Endodermal cell (in vitro differentiated cells): ENCODE measurements around the gene IFT88. TPM values are rescaled to one million over a fixed set of nuclear protein-coding genes. Genes with fewer than 3 reads are reported as not detected.

ENCODE experiments used
- DNase-seq: peaks from one replicate; pipeline ENCODE4 v3.0.0-alpha.2; 2017
- H3K27ac ChIP-seq: 2 replicates; pipeline ENCODE4 v1.5.1; 2013; ENCODE audit warnings: mild to moderate bottlenecking, low read depth, low read length, moderate library complexity
- H3K27me3 ChIP-seq: 2 replicates; pipeline ENCODE4 v1.6.1; 2013; ENCODE audit warnings: mild to moderate bottlenecking, low read length, moderate library complexity; ENCODE audit not compliant: insufficient read depth, control insufficient read depth, poor library complexity, severe bottlenecking
- H3K36me3 ChIP-seq: 2 replicates; pipeline ENCODE4 v1.7.0; 2013; ENCODE audit warnings: mild to moderate bottlenecking, low read length, moderate library complexity; ENCODE audit not compliant: control insufficient read depth, insufficient read depth
- H3K4me1 ChIP-seq: one replicate; pipeline ENCODE4 v1.7.0; 2013; ENCODE audit warnings: low read length; ENCODE audit not compliant: control insufficient read depth, insufficient read depth
- H3K4me3 ChIP-seq: 2 replicates; pipeline ENCODE4 v1.5.1; 2013; ENCODE audit warnings: mild to moderate bottlenecking, low read length, moderate library complexity
- H3K9ac ChIP-seq: 2 replicates; pipeline ENCODE4 v1.6.1; 2013; ENCODE audit warnings: mild to moderate bottlenecking, low read length, moderate library complexity; ENCODE audit not compliant: poor library complexity, severe bottlenecking; ENCODE audit errors: extremely low read depth
- H3K9me3 ChIP-seq: 2 replicates; pipeline ENCODE4 v1.6.1; 2013; ENCODE audit warnings: mild to moderate bottlenecking, low read length, moderate library complexity; ENCODE audit not compliant: control insufficient read depth
- H3K27ac Mint-ChIP-seq: 2 replicates; pipeline ENCODE4 v1.8.0; 2020; ENCODE audit warnings: mixed read lengths
- H3K27me3 Mint-ChIP-seq: 2 replicates; pipeline ENCODE4 v1.8.0; 2021; ENCODE audit warnings: mild to moderate bottlenecking, mixed read lengths; ENCODE audit not compliant: insufficient read depth
- H3K36me3 Mint-ChIP-seq: 2 replicates; pipeline ENCODE4 v1.8.0; 2020; ENCODE audit warnings: low read depth, mixed read lengths
- H3K4me1 Mint-ChIP-seq: 2 replicates; pipeline ENCODE4 v1.8.0; 2020; ENCODE audit warnings: mixed read lengths
- H3K4me3 Mint-ChIP-seq: 2 replicates; pipeline ENCODE4 v1.8.0; 2020; ENCODE audit warnings: mild to moderate bottlenecking, moderate library complexity, mixed read lengths
- H3K9me3 Mint-ChIP-seq: 2 replicates; pipeline ENCODE4 v1.8.0; 2020; ENCODE audit warnings: mild to moderate bottlenecking, mixed read lengths
- WGBS, 2 experiments: methylation state at CpG; one replicate each; pipeline versions ENCODE4 v1.1.5 to v1.1.7; 2013; ENCODE audit warnings: missing lambda C conversion rate in 2 of 2, mixed read lengths in 1 of 2; ENCODE audit not compliant: insufficient coverage in 1 of 2, insufficient read length in 1 of 2; 5-methylcytosine and 5-hydroxymethylcytosine counted together
- total RNA-seq, 2 donors: library from RNA; stranded (reverse); fragmentation: NEBNext Ultra II Directional in 1 of 2; extraction: Animal tissue kit (Norgen Biotek cat#: 25700) in 1 of 2; gene quantifications; 2 replicates in 1 of 2; 3 replicates in 1 of 2; pipeline ENCODE4 v1.2.1, GENCODE V29; 2021
- TF ChIP-seq, protein P1 (sequence below): fragments of 200-600 bp; sonication (generic); conservative IDR thresholded peaks from 2 replicates; pipeline ENCODE4 v1.5.0; 2021; ENCODE audit warnings: antibody characterized with exemption, mild to moderate bottlenecking

IFT88 gene
- total RNA-seq, 2 donors from 2014 or later, result 15.2 to 18.7 TPM

- H3K36me3 Mint-ChIP-seq, result peaks cover 23% of the 10 kb centered on the region
- peaks cover 8% of the 10 kb centered on the region for H3K36me3 ChIP-seq
- no peak for DNase-seq
- WGBS, 2 experiments, result 80 to 98% methylated on average over 8 to 10 of the region's 10 CpGs
- no peaks in the 10 kb centered on the region for H3K27me3 ChIP-seq
- H3K27ac Mint-ChIP-seq, result no peak overlapping the region
- no peak overlapping the region for H3K4me3 ChIP-seq
- H3K4me1 ChIP-seq, result no peaks in the 10 kb centered on the region
- no peak overlapping the region for H3K4me3 Mint-ChIP-seq
- H3K27ac ChIP-seq, result no peak overlapping the region
- no peaks in the 10 kb centered on the region for H3K27me3 Mint-ChIP-seq
- no peak overlapping the region for H3K9ac ChIP-seq
- TF ChIP-seq, protein P1, sequence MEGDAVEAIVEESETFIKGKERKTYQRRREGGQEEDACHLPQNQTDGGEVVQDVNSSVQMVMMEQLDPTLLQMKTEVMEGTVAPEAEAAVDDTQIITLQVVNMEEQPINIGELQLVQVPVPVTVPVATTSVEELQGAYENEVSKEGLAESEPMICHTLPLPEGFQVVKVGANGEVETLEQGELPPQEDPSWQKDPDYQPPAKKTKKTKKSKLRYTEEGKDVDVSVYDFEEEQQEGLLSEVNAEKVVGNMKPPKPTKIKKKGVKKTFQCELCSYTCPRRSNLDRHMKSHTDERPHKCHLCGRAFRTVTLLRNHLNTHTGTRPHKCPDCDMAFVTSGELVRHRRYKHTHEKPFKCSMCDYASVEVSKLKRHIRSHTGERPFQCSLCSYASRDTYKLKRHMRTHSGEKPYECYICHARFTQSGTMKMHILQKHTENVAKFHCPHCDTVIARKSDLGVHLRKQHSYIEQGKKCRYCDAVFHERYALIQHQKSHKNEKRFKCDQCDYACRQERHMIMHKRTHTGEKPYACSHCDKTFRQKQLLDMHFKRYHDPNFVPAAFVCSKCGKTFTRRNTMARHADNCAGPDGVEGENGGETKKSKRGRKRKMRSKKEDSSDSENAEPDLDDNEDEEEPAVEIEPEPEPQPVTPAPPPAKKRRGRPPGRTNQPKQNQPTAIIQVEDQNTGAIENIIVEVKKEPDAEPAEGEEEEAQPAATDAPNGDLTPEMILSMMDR, result no peak
- no peaks in the 10 kb centered on the region for H3K9me3 ChIP-seq
- H3K4me1 Mint-ChIP-seq, result no peaks in the 10 kb centered on the region
- H3K9me3 Mint-ChIP-seq, result no peaks in the 10 kb centered on the region
Measured at GRCh38 chr13:20608438-20609020, 41.6 kb downstream of the IFT88 start.

DNA sequence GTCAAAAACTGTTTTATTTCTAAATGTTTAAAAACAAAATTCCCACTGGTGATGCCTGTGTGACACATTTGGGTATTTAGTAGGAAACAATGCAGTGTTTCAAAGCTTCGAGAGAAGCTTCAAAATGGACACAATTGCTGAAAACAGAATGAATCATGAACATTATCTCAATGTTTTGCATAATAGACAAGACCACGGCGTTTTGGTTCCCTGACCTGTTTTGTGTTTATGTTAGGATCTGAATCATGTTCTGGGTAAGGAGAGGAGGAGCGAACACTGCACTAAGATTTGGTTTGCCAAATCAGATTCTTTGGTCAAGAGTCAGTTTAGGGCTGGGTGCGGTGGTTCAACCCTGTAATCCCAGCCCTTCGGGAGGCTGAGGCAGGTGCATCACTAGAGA, 42.2 kb downstream of the IFT88 start:
- Mint-ChIP-seq H3K4me1 (no peaks in the 10 kb centered on the region), H3K27ac (no peak overlapping the region), H3K27me3 (no peaks in the 10 kb centered on the region), H3K9me3 (no peaks in the 10 kb centered on the region), H3K4me3 (no peak overlapping the region), H3K36me3 (peaks cover 22% of the 10 kb centered on the region)
- Histone ChIP-seq H3K9me3 (no peaks in the 10 kb centered on the region), H3K36me3 (peaks cover 8% of the 10 kb centered on the region), H3K4me1 (no peaks in the 10 kb centered on the region), H3K27me3 (no peaks in the 10 kb centered on the region), H3K9ac (no peak overlapping the region), H3K27ac (no peak overlapping the region), H3K4me3 (no peak overlapping the region)
- no peak for DNase-seq
- WGBS, 2 experiments, result 90 to 100% methylated on average over 3 to 6 of the region's 6 CpGs
- TF ChIP-seq, protein P1, result no peak

DNA sequence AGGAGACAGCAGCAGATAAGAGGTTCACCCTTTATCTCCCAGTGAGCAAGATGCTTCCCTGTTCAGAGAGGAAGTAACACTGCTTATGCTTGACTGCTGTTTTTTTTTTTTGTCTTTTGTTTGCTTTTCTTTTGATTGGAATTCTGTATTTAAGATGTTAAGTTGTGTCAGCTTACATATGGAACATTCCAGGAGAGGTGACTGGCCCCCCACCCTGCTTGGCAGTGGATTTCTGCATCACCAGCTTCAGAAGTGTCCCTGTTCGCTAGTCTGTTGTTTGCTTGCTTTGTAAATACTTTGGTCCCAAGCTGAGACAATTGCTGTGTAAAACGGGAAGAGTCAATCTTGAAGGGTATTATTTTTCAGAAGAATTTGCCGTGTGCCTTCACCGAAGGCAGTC, 43.0 kb downstream of the IFT88 start:
- H3K9ac ChIP-seq, result no peak overlapping the region
- no peaks in the 10 kb centered on the region for H3K4me1 Mint-ChIP-seq
- H3K4me1 ChIP-seq, result no peaks in the 10 kb centered on the region
- DNase-seq, result no peak
- H3K27me3 ChIP-seq, result no peaks in the 10 kb centered on the region
- H3K27ac ChIP-seq, result no peak overlapping the region
- peak overlapping the region; percentile 27 for H3K27ac Mint-ChIP-seq
- H3K36me3 ChIP-seq, result peaks cover 8% of the 10 kb centered on the region
- no peaks in the 10 kb centered on the region for H3K9me3 Mint-ChIP-seq
- H3K36me3 Mint-ChIP-seq, result peaks cover 22% of the 10 kb centered on the region
- no peaks in the 10 kb centered on the region for H3K27me3 Mint-ChIP-seq
- H3K4me3 ChIP-seq, result no peak overlapping the region
- WGBS, 2 experiments, result 86 to 100% methylated on average over 1 to 4 of the region's 4 CpGs
- H3K9me3 ChIP-seq, result no peaks in the 10 kb centered on the region
- no peak overlapping the region for H3K4me3 Mint-ChIP-seq
- TF ChIP-seq, protein P1, result no peak
